ENCODE results near the gene RNASEH2A. TPM values are rescaled to one million over a fixed set of nuclear protein-coding genes. Genes with fewer than 3 reads are reported as not detected.
A peak's percentile ranks its signal among the peaks of the same experiment; 100 is the strongest.

Gene RNASEH2A
- polyA plus RNA-seq, 1 of the 3 experiments (the other 2 are of a cell fraction) = 48.1 TPM

DNA sequence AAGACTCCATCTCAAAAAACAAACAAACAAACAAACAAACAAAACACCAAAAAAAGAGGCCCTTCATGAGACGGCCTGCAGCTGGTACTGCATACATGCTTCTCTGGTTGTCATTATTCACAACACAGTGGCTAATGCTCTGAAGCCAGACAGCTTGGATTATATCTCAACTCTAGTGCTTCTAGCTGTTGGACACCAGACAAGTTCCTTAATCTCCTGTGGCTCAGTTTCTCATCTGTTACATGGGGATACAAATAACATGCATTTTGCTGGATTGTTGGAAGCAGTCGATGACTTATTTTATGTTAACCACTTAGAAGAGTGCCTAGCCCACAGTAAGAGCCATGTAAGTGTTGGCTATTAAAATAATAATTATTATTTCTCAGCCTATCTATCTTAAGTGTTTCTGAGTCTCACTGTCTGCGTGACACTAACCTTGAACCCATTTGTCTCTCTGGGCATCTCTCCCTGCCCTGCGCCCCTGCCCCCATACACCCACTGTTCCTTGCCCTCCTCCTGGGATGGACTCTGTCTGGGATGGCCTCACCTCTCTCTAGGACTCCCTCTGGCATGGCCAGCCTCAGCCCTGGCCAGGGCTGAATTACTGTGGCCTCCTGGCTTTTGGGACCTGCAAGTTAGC lies 18.2 kb upstream of the RNASEH2A start:
- H3K4me1 ChIP-seq (ENCODE audit: control insufficient read depth in 1 of 2, insufficient read depth in 2 of 2, low read depth in 1 of 2, low read length in 1 of 2) = peaks cover 44 to 66% of the 10 kb centered on the region in 2 experiments
- peaks cover 64% of the 10 kb centered on the region for H3F3A ChIP-seq (replicated peaks; ENCODE audit: insufficient read depth)
- H3K9me2 ChIP-seq = no peaks in the 10 kb centered on the region
- H3K4me2 ChIP-seq = peak overlapping the region; percentile 88
- 0 out of 2 replicates have a peak overlapping the region, but pooled peaks have one; percentile 31 for H2AFZ ChIP-seq (ENCODE audit: low read depth)
- H3K9ac ChIP-seq = peak overlapping the region; percentile 66; the same call in 1 of the 2 replicates
- peak overlapping the region; percentile 96 to 97 for H3K27ac ChIP-seq (ENCODE audit: low read depth in 2 of 2, low read length in 1 of 2)
- ChIA-PET CTCF (interaction anchor here (1.3 to 17.1 kb wide), 6 partner anchors 8 to 59 kb away, joined by 3 to 321 read pairs (median 10); no protein-coding TSS in a partner anchor), POLR2A (interaction anchor here (0.7 kb wide), 2 partner anchors 10 to 65 kb away, joined by 3 read pairs; no protein-coding TSS in a partner anchor)
- H3K4me3 ChIP-seq (ENCODE audit: low read depth in 2 of 2, low read length in 1 of 2) = no peak overlapping the region
- WGBS (ENCODE audit: low lambda C conversion rate) = 37% methylated on average over 4 of the region's 4 CpGs
- DNase-seq = peak; percentile 33
- H3K9me3 ChIP-seq = no peaks in the 10 kb centered on the region
- TF ChIP-seq TAF1 (IDR thresholded peaks at IDR 0.05; ENCODE audit: borderline replicate concordance, low read depth, low read length) (no peak), NRF1 (IDR thresholded peaks at IDR 0.05; ENCODE audit: low read depth, low read length) (no peak), SIN3A (IDR thresholded peaks at IDR 0.05; ENCODE audit: borderline replicate concordance, low read depth, low read length) (no peak), JUND (IDR thresholded peaks at IDR 0.05) (no peak), GATA2 (CRISPR knock-in tag; IDR thresholded peaks at IDR 0.05) (no peak), TCF12 (IDR thresholded peaks at IDR 0.05) (no peak)
- TF ChIP-seq, protein P1, sequence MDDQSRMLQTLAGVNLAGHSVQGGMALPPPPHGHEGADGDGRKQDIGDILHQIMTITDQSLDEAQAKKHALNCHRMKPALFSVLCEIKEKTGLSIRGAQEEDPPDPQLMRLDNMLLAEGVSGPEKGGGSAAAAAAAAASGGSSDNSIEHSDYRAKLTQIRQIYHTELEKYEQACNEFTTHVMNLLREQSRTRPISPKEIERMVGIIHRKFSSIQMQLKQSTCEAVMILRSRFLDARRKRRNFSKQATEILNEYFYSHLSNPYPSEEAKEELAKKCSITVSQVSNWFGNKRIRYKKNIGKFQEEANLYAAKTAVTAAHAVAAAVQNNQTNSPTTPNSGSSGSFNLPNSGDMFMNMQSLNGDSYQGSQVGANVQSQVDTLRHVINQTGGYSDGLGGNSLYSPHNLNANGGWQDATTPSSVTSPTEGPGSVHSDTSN (IDR thresholded peaks at IDR 0.05) = no peak
- H4K20me1 ChIP-seq (ENCODE audit: insufficient read depth) = peaks cover 17% of the 10 kb centered on the region
- peaks cover 0 to 6% of the 10 kb centered on the region in 2 experiments for H3K36me3 ChIP-seq (replicated peaks in 1 of 2; ENCODE audit: control insufficient read depth in 1 of 2, insufficient read depth in 2 of 2, low read length in 1 of 2)
- H3K27me3 ChIP-seq (ENCODE audit: insufficient read depth) = no peaks in the 10 kb centered on the region
- peaks cover 18% of the 10 kb centered on the region for H3K79me2 ChIP-seq (ENCODE audit: insufficient read depth)

DNA sequence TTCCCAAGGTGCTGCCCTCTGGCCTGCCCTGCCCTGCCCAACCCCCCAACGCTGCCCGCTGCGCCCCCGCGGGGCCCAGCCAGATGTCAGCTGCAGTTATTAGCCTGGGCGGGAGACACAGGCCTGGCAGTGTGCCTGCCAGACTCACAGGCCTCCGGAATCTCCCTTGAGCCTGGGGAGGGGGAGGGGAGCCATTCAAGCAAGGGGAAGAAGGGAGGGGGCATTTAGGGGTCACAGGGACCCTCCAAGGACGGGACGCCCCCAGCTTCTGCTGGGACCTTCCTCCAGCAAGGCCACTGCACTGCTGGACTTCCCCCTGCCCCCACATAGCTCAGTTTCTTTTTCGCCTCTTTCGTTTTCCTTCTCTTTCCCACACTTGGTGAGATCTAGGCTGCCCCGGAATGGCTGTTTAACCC lies 17.7 kb upstream of the RNASEH2A start:
- peak overlapping the region; percentile 96 to 97 for H3K27ac ChIP-seq (ENCODE audit: low read depth in 2 of 2, low read length in 1 of 2)
- peaks cover 17% of the 10 kb centered on the region for H4K20me1 ChIP-seq (ENCODE audit: insufficient read depth)
- WGBS (ENCODE audit: low lambda C conversion rate) = 3% methylated on average over 8 of the region's 12 CpGs
- H3K4me3 ChIP-seq (ENCODE audit: low read depth in 2 of 2, low read length in 1 of 2) = peak overlapping the region; percentile 37 to 80; a peak in 2 of 4 replicates
- POLR2A ChIA-PET = interaction anchor here (0.7 to 1.1 kb wide), 4 partner anchors 10 to 66 kb away, joined by 3 to 5 read pairs (median 4); no protein-coding TSS in a partner anchor
- peaks cover 39 to 61% of the 10 kb centered on the region in 2 experiments for H3K4me1 ChIP-seq (ENCODE audit: control insufficient read depth in 1 of 2, insufficient read depth in 2 of 2, low read depth in 1 of 2, low read length in 1 of 2)
- CTCF ChIA-PET = interaction anchor here (1.1 to 17.1 kb wide), 6 partner anchors 11 to 59 kb away, joined by 3 to 321 read pairs (median 9); no protein-coding TSS in a partner anchor
- no peaks in the 10 kb centered on the region for H3K9me3 ChIP-seq
- peaks cover 20% of the 10 kb centered on the region for H3K79me2 ChIP-seq (ENCODE audit: insufficient read depth)
- H3F3A ChIP-seq (replicated peaks; ENCODE audit: insufficient read depth) = peaks cover 60% of the 10 kb centered on the region
- H3K4me2 ChIP-seq = peak overlapping the region; percentile 88
- no peaks in the 10 kb centered on the region for H3K9me2 ChIP-seq
- peak; percentile 88 for DNase-seq
- peak overlapping the region; percentile 53; the same call in 1 of the 2 replicates for H2AFZ ChIP-seq (ENCODE audit: low read depth)
- no peaks in the 10 kb centered on the region for H3K27me3 ChIP-seq (ENCODE audit: insufficient read depth)
- H3K9ac ChIP-seq = peak overlapping the region; percentile 66
- H3K36me3 ChIP-seq (replicated peaks in 1 of 2; ENCODE audit: control insufficient read depth in 1 of 2, insufficient read depth in 2 of 2, low read length in 1 of 2) = peaks cover 0 to 6% of the 10 kb centered on the region in 2 experiments
- TF ChIP-seq ELF1 (IDR thresholded peaks at IDR 0.05) = no peak
- TF ChIP-seq, protein P2, sequence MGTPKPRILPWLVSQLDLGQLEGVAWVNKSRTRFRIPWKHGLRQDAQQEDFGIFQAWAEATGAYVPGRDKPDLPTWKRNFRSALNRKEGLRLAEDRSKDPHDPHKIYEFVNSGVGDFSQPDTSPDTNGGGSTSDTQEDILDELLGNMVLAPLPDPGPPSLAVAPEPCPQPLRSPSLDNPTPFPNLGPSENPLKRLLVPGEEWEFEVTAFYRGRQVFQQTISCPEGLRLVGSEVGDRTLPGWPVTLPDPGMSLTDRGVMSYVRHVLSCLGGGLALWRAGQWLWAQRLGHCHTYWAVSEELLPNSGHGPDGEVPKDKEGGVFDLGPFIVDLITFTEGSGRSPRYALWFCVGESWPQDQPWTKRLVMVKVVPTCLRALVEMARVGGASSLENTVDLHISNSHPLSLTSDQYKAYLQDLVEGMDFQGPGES (IDR thresholded peaks at IDR 0.05; ENCODE audit: low read depth, low read length) = no peak
- TF ChIP-seq YY1 (IDR thresholded peaks at IDR 0.05; ENCODE audit: low read depth) = no peak
- no peak for TF ChIP-seq MEF2A (IDR thresholded peaks at IDR 0.05; ENCODE audit: borderline replicate concordance, low read depth)
- peak; percentile 64 to 85; a peak in 3 of 4 replicates for TF ChIP-seq EP300 (IDR thresholded peaks at IDR 0.05; ENCODE audit: borderline replicate concordance in 1 of 2, low read depth in 1 of 2, low read length in 1 of 2)
- TF ChIP-seq, protein P3, sequence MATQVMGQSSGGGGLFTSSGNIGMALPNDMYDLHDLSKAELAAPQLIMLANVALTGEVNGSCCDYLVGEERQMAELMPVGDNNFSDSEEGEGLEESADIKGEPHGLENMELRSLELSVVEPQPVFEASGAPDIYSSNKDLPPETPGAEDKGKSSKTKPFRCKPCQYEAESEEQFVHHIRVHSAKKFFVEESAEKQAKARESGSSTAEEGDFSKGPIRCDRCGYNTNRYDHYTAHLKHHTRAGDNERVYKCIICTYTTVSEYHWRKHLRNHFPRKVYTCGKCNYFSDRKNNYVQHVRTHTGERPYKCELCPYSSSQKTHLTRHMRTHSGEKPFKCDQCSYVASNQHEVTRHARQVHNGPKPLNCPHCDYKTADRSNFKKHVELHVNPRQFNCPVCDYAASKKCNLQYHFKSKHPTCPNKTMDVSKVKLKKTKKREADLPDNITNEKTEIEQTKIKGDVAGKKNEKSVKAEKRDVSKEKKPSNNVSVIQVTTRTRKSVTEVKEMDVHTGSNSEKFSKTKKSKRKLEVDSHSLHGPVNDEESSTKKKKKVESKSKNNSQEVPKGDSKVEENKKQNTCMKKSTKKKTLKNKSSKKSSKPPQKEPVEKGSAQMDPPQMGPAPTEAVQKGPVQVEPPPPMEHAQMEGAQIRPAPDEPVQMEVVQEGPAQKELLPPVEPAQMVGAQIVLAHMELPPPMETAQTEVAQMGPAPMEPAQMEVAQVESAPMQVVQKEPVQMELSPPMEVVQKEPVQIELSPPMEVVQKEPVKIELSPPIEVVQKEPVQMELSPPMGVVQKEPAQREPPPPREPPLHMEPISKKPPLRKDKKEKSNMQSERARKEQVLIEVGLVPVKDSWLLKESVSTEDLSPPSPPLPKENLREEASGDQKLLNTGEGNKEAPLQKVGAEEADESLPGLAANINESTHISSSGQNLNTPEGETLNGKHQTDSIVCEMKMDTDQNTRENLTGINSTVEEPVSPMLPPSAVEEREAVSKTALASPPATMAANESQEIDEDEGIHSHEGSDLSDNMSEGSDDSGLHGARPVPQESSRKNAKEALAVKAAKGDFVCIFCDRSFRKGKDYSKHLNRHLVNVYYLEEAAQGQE (IDR thresholded peaks at IDR 0.05; ENCODE audit: low read depth, low read length) = 0 out of 2 replicates have a peak, but pooled peaks have one; percentile 60
- no peak for TF ChIP-seq NRF1 (IDR thresholded peaks at IDR 0.05; ENCODE audit: low read depth, low read length)
- TF ChIP-seq TCF12 (IDR thresholded peaks at IDR 0.05) = peak; percentile 92
- TF ChIP-seq RXRA (IDR thresholded peaks at IDR 0.05; ENCODE audit: borderline replicate concordance, low read depth) = no peak
- peak; percentile 17; the same call in 1 of the 2 replicates for TF ChIP-seq RAD21 (IDR thresholded peaks at IDR 0.05; ENCODE audit: low read length)
- TF ChIP-seq, protein P4, sequence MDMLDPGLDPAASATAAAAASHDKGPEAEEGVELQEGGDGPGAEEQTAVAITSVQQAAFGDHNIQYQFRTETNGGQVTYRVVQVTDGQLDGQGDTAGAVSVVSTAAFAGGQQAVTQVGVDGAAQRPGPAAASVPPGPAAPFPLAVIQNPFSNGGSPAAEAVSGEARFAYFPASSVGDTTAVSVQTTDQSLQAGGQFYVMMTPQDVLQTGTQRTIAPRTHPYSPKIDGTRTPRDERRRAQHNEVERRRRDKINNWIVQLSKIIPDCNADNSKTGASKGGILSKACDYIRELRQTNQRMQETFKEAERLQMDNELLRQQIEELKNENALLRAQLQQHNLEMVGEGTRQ (IDR thresholded peaks at IDR 0.05; ENCODE audit: borderline replicate concordance, low read depth, low read length) = no peak
- TF ChIP-seq, protein P5, sequence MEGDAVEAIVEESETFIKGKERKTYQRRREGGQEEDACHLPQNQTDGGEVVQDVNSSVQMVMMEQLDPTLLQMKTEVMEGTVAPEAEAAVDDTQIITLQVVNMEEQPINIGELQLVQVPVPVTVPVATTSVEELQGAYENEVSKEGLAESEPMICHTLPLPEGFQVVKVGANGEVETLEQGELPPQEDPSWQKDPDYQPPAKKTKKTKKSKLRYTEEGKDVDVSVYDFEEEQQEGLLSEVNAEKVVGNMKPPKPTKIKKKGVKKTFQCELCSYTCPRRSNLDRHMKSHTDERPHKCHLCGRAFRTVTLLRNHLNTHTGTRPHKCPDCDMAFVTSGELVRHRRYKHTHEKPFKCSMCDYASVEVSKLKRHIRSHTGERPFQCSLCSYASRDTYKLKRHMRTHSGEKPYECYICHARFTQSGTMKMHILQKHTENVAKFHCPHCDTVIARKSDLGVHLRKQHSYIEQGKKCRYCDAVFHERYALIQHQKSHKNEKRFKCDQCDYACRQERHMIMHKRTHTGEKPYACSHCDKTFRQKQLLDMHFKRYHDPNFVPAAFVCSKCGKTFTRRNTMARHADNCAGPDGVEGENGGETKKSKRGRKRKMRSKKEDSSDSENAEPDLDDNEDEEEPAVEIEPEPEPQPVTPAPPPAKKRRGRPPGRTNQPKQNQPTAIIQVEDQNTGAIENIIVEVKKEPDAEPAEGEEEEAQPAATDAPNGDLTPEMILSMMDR (IDR thresholded peaks at IDR 0.05) = no peak

Data from SK-N-SH (cell line).